Activated naive CD4-positive, alpha-beta T cell treated with anti-CD3 and anti-CD28 coated beads, Interleukin-2, amount 50 U/mL, for 24 hours (primary cell): ENCODE results near the gene DOCK4.
"Not testable (repeated sequence)": the region's sequence is repeated elsewhere in the genome, so short reads cannot be mapped to it uniquely, and the experiment has no call there.

Experiments used
- H3K27ac Mint-ChIP-seq: one replicate; pipeline ENCODE4 v1.8.0; 2021; ENCODE audit warnings: mild to moderate bottlenecking, mixed read lengths
- H3K27me3 Mint-ChIP-seq: one replicate; pipeline ENCODE4 v1.8.0; 2021; ENCODE audit warnings: mixed read lengths
- H3K36me3 Mint-ChIP-seq: one replicate; pipeline ENCODE4 v1.8.0; 2021; ENCODE audit warnings: mixed read lengths
- H3K4me1 Mint-ChIP-seq: one replicate; pipeline ENCODE4 v1.8.0; 2021; ENCODE audit warnings: mixed read lengths
- H3K4me3 Mint-ChIP-seq: one replicate; pipeline ENCODE4 v1.8.0; 2021; ENCODE audit warnings: mild to moderate bottlenecking, mixed read lengths
- H3K9me3 Mint-ChIP-seq: one replicate; pipeline ENCODE4 v1.8.0; 2021; ENCODE audit warnings: mixed read lengths

Gene DOCK4

DNA sequence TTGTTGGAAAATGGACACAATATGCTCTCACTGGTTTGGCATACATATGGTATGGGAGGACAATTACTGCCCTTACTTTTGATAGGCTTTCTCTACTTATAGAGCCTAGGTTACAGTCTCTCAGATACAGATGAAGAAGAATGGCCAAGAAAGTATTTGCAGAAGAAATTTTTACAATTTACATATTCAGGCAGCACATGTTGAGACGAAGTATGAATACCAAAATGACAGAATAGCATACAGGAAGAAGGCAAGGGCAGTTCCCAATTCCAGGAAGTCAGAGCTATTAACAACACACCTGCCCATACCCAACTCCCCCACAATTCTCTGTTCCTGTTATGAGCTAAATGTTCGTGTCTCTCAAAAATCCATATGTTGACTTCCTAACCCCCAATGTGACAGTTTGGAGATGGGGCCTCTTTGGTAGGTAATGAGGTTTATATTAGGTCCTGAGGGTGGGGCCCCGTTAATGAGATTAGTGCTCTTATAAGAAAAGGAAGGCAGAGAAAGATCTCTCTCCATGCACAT is 67.8 kb downstream of the DOCK4 start:
- no peak overlapping the region for H3K27ac Mint-ChIP-seq
- H3K36me3 Mint-ChIP-seq = no peaks in the 10 kb centered on the region
- H3K9me3 Mint-ChIP-seq = no peaks in the 10 kb centered on the region
- H3K27me3 Mint-ChIP-seq = no peaks in the 10 kb centered on the region
- H3K4me1 Mint-ChIP-seq = no peaks in the 10 kb centered on the region
- no peak overlapping the region for H3K4me3 Mint-ChIP-seq

DNA sequence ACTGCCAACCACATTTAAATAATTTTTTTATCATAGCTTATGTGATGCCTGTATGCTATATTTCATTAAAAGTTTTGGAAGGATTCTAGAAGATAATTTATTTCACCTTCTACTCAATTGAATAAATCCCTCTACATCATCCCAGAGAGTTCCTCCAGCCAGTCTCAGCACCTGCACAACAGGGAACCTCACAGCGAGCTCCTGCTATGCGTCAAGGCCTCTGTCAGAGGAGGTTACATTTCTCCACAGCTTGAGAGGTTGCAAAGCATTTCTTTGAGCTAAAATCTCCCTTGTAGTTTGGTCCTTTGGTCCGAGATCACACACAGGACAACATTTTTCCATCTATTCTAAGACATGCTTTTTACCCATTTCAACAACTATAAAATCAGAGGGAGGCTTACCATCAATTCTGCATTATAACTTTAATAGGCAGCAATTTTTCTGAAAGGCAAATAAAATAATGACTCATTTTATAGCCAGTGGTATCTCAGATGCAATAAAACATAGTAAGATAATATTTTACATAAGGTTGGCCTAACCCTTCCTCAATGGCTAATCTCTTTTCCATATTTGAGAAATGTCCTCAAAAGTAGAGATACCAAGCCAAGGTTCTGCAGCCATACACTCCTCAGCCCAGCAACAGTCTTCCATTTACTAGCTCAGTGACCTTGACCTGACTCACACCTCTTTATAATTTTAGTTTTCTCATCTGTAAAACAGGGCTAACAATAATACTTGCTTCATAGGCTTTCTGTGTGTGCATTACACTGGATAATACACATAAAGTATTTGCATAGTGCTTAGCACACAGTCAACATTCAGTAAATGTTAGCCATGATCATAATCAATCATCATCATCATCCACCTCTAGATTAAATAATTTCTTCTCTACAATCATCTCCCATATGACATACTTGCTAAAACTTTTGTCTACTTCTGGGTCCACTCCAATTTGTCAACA is 68.8 kb downstream of the DOCK4 start:
- Mint-ChIP-seq H3K9me3 (no peaks in the 10 kb centered on the region), H3K27me3 (no peaks in the 10 kb centered on the region), H3K4me3 (no peak overlapping the region), H3K4me1 (no peaks in the 10 kb centered on the region), H3K36me3 (no peaks in the 10 kb centered on the region), H3K27ac (no peak overlapping the region)

DNA sequence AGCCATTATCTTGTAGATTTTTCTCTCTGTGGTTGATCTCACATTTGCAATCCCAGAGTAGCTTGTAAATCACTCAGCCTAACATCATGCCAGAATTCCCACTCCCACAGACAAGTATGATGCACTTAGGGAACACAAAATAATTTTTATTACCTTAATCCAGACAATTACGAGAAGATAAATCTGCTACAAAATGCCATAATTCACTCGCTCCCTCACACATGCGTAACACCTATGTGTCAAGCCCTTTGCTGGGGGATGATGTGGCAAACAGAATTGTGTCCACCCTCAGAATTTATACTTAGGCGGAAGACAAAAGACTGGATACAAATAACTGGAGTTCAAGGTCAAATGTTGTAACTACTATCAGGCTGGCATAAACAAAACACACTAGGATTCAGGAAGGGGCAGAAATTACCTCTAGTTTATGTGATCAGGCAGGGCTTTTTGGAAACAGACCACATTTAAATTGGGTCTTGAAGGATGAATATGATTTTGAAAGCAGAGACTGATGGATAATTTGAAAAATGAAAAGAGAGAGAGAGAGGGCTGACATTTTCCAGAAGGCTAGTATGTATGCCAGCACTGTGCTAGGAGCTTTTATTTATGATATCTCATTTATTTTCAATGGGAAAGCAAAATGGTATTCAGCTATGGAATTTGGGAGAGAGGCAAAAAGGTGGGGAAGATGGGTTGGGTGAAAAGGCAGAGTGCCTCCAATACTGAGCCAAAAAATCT is 69.8 kb downstream of the DOCK4 start:
- Mint-ChIP-seq H3K4me3 (no peak overlapping the region), H3K27ac (no peak overlapping the region), H3K27me3 (no peaks in the 10 kb centered on the region), H3K9me3 (no peaks in the 10 kb centered on the region), H3K4me1 (no peaks in the 10 kb centered on the region), H3K36me3 (no peaks in the 10 kb centered on the region)

GRCh38 chr7:112135815-112136214 is 70.4 kb downstream of the DOCK4 start:
- no peaks in the 10 kb centered on the region for H3K27me3 Mint-ChIP-seq
- H3K9me3 Mint-ChIP-seq = no peaks in the 10 kb centered on the region
- H3K4me1 Mint-ChIP-seq = no peaks in the 10 kb centered on the region
- no peak overlapping the region for H3K27ac Mint-ChIP-seq
- H3K4me3 Mint-ChIP-seq = no peak overlapping the region
- no peaks in the 10 kb centered on the region for H3K36me3 Mint-ChIP-seq

- H3K27me3 Mint-ChIP-seq = no peaks in the 10 kb centered on the region
Observed at GRCh38 chr7:112134039-112134438, 72.2 kb downstream of the DOCK4 start.

GRCh38 chr7:112133328-112133727 is 72.9 kb downstream of the DOCK4 start:
- H3K36me3 Mint-ChIP-seq = no peaks in the 10 kb centered on the region
- H3K4me3 Mint-ChIP-seq = no peak overlapping the region
- no peak overlapping the region for H3K27ac Mint-ChIP-seq
- H3K9me3 Mint-ChIP-seq = no peaks in the 10 kb centered on the region
- H3K4me1 Mint-ChIP-seq = no peaks in the 10 kb centered on the region
- H3K27me3 Mint-ChIP-seq = peaks cover 2% of the 10 kb centered on the region

More at GRCh38 chr7:112134039-112134438, 72.2 kb downstream of the DOCK4 start:
- Mint-ChIP-seq H3K27ac (no peak overlapping the region), H3K36me3 (no peaks in the 10 kb centered on the region), H3K4me1 (no peaks in the 10 kb centered on the region), H3K9me3 (no peaks in the 10 kb centered on the region), H3K4me3 (no peak overlapping the region)

- Mint-ChIP-seq H3K4me3 (no peak overlapping the region), H3K36me3 (no peaks in the 10 kb centered on the region), H3K4me1 (no peaks in the 10 kb centered on the region), H3K27ac (no peak overlapping the region), H3K9me3 (no peaks in the 10 kb centered on the region), H3K27me3 (peaks cover 2% of the 10 kb centered on the region)
Observed at GRCh38 chr7:112132051-112132694, 74.0 kb downstream of the DOCK4 start.

DNA sequence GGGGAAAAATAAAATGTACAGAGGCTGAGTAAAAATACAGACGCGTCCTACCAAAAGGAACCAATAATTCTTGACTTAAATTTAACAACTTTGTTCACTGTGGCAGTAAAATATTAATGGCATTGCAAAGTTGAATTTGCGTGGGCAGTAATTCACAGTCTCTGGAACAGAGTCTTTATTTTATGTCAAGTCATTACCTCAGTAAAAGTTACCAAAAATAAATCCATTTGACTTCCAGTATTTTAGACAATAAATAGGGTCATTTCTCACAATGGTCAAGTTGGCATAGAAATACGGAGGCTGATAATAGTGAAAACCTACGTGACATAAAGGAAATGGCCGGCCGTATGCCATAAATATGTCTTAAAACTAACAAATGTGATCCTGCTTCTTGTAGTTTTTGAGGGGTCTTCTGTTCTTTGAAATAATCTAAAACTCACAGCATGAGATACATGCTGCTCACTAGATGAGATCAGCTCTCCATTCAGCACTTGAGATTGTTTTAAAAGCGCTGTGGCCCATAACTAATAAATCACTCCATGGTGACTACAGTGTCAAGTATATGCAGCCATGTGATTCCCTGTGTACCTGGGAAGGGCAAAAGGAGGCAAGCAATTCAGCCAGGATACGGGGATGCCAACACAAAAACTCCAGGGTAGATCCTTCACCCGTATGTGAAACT is 75.3 kb downstream of the DOCK4 start:
- Mint-ChIP-seq H3K9me3 (no peaks in the 10 kb centered on the region), H3K27me3 (peaks cover 2% of the 10 kb centered on the region), H3K4me1 (no peaks in the 10 kb centered on the region), H3K27ac (no peak overlapping the region), H3K36me3 (no peaks in the 10 kb centered on the region), H3K4me3 (no peak overlapping the region)

GRCh38 chr7:112129655-112130323 is 76.4 kb downstream of the DOCK4 start:
- no peaks in the 10 kb centered on the region for H3K9me3 Mint-ChIP-seq
- H3K4me3 Mint-ChIP-seq = no peak overlapping the region
- H3K27ac Mint-ChIP-seq = no peak overlapping the region
- no peaks in the 10 kb centered on the region for H3K36me3 Mint-ChIP-seq
- H3K27me3 Mint-ChIP-seq = peaks cover 2% of the 10 kb centered on the region
- H3K4me1 Mint-ChIP-seq = no peaks in the 10 kb centered on the region

- not testable (repeated sequence) for H3K9me3 Mint-ChIP-seq, H3K4me1 Mint-ChIP-seq, H3K36me3 Mint-ChIP-seq, H3K27ac Mint-ChIP-seq, H3K27me3 Mint-ChIP-seq, H3K4me3 Mint-ChIP-seq
Observed at GRCh38 chr7:112128461-112129425, 77.5 kb downstream of the DOCK4 start.

DNA sequence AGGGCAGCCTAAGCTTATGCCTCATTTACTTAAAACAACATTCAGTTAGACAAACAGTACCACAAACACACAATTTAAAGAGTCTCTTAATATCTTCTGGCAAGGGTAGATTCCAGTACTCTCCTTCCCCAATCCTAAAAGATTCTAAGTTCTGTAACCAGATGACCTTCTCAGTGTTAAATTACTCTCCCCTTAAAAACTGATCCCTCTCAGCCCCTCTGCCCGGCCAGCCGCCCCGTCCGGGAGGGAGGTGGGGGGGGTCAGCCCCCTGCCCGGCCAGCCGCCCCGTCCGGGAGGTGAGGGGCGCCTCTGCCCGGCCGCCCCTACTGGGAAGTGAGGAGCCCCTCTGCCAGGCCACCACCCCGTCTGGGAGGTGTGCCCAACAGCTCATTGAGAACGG is 78.2 kb downstream of the DOCK4 start:
- H3K36me3 Mint-ChIP-seq, H3K9me3 Mint-ChIP-seq, H3K27ac Mint-ChIP-seq, H3K27me3 Mint-ChIP-seq, H3K4me1 Mint-ChIP-seq, H3K4me3 Mint-ChIP-seq: not testable (repeated sequence)

DNA sequence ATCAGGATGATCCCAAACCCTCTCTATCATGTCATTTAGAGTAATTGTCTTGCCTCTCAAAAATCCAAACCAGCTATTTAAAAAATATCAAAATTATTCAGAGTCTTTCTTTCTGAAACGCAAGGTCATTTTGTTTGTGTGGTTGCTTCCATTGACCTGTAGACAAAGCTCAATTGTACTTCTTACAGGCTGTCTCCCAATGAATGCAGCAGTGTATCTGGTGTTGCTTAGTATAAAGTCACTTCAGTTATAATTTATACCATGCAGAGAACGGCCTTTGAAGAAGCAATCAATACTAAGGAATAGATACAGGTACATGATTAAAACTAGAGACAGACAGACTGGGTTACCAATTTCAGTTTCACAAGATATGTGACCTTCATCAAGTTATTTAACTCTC is 80.9 kb downstream of the DOCK4 start:
- H3K4me1 Mint-ChIP-seq = no peaks in the 10 kb centered on the region
- no peak overlapping the region for H3K27ac Mint-ChIP-seq
- no peak overlapping the region for H3K4me3 Mint-ChIP-seq
- no peaks in the 10 kb centered on the region for H3K36me3 Mint-ChIP-seq
- H3K27me3 Mint-ChIP-seq = peaks cover 2% of the 10 kb centered on the region
- H3K9me3 Mint-ChIP-seq = no peaks in the 10 kb centered on the region

- Mint-ChIP-seq H3K27ac (no peak overlapping the region), H3K4me3 (no peak overlapping the region), H3K9me3 (no peaks in the 10 kb centered on the region), H3K27me3 (peaks cover 2% of the 10 kb centered on the region), H3K4me1 (no peaks in the 10 kb centered on the region), H3K36me3 (no peaks in the 10 kb centered on the region)
Observed at GRCh38 chr7:112124061-112124766, 82.0 kb downstream of the DOCK4 start.
